ENCODE data around the gene AIFM3.

The AIFM3 gene

GRCh38 chr22:20959578-20960461, 7.2 kb upstream of the AIFM3 start:
- no peak for DNase-seq

- DNase-seq, result no peak
These were observed 6.4 kb upstream of the AIFM3 start for GRCh38 chr22:20960609-20961008.

GRCh38 chr22:20962491-20962945, 4.5 kb upstream of the AIFM3 start:
- DNase-seq, result no peak

GRCh38 chr22:20963201-20964052, 3.6 kb upstream of the AIFM3 start:
- no peak for DNase-seq

- no peak for DNase-seq
These were observed 2.8 kb upstream of the AIFM3 start for GRCh38 chr22:20964090-20964798.

- DNase-seq, result no peak
These were observed 2.3 kb upstream of the AIFM3 start for GRCh38 chr22:20964799-20965103.

- DNase-seq, result no peak
These were observed 1.8 kb upstream of the AIFM3 start for GRCh38 chr22:20965104-20965887.

GRCh38 chr22:20965888-20966855, 883 bp upstream of the AIFM3 start:
- DNase-seq, result no peak

GRCh38 chr22:20967697-20968211, 699 bp downstream of the AIFM3 start:
- no peak for DNase-seq

GRCh38 chr22:20968281-20968977, 1.4 kb downstream of the AIFM3 start:
- DNase-seq, result peak; percentile 63

GRCh38 chr22:20970939-20971657, 4.0 kb downstream of the AIFM3 start:
- no peak for DNase-seq

- DNase-seq, result peak; percentile 55
These were observed 5.1 kb downstream of the AIFM3 start for GRCh38 chr22:20972014-20972694.

GRCh38 chr22:20972933-20973577, 6.0 kb downstream of the AIFM3 start:
- no peak for DNase-seq

GRCh38 chr22:20973634-20974286, 6.7 kb downstream of the AIFM3 start:
- DNase-seq, result no peak

- DNase-seq, result no peak
These were observed 7.4 kb downstream of the AIFM3 start for GRCh38 chr22:20974336-20974955.

GRCh38 chr22:20975541-20976290, 8.7 kb downstream of the AIFM3 start:
- no peak for DNase-seq
